ENCODE data around the gene ZNF8.

Gene ZNF8

DNA sequence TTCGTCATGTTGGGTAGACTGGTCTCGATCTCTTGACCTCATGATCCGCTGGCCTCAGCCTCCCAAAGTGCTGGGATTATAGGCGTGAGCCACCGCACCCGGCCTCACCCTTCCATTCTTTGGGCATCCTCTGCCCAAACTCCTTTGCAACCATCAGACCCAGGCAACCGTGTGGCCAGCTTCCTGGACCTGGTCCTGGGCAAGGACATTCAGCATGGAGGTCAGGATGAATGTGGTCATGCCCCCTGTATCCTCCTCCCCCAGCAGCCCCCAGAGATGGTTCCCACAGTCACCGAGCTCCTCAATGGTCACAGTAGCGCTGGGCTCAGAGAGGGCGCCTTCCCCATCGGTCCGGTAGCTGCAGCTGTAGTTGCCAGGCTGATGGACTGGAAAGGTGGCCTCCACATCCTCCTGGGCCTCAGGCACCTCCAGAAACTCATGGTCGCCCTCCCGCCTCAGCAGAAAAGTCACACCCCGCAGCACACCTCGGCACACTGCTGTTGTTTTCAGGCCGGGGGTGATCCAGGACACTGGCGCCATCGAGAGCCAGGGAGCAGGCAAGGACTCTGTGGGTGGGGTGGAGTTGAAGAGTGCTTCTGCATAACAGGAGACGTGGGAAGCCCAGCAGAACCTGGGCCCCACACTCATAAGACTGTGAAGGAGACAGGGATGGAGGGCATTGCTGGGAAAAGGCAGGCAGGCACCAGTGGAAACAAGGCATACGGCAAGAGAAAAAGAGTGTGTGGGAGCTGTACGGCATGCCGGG lies 73.4 kb downstream of the ZNF8 start:
- Mint-ChIP-seq H3K36me3 (ENCODE audit: low read depth) (peaks cover 50% of the 10 kb centered on the region), H3K9me3 (no peaks in the 10 kb centered on the region), H3K4me3 (no peak overlapping the region), H3K27me3 (peaks cover 51% of the 10 kb centered on the region), H3K27ac (no peak overlapping the region), H3K4me1 (ENCODE audit: low read depth) (peaks cover 20% of the 10 kb centered on the region)
- intact Hi-C loops (cut with micrococcal nuclease): no loop called here

All from dendritic cell treated with granulocyte-macrophage colony-stimulating factor and Interleukin-4, amounts not matched to agents 40 ng/mL and 50 ng/mL, for 4 days (primary cell).